Gastroesophageal sphincter (tissue), 4 donors: ENCODE results near the gene OR5AN1. TPM values are rescaled to one million over a fixed set of nuclear protein-coding genes. Genes with fewer than 3 reads are reported as not detected.
"Not testable (repeated sequence)": the region's sequence is repeated elsewhere in the genome, so short reads cannot be mapped to it uniquely, and the experiment has no call there.

Experiments
- ATAC-seq: fragments of 150-250 bp; one replicate; pipeline ENCODE4 v1.9.1; 2016; ENCODE audit warnings: mild to moderate bottlenecking, moderate library complexity
- H3K27ac ChIP-seq, 4 donors: fragments of 200-600 bp; sonication (generic) in 3 of 4; 1 replicate in 3 of 4; 2 replicates in 1 of 4; pipeline ENCODE4 v1.5.1; 2016 to 2019
- H3K27me3 ChIP-seq: fragments of 200-600 bp; sonication (generic); one replicate; pipeline ENCODE4 v1.5.1; 2019
- H3K36me3 ChIP-seq, 2 donors: fragments of 200-600 bp; sonication (generic); one replicate each; pipeline ENCODE4 v1.5.1; 2019; ENCODE audit warnings: control low read depth in 1 of 2
- H3K4me1 ChIP-seq, 3 donors: fragments of 200-600 bp; sonication (generic); 1 replicate in 2 of 3; 2 replicates in 1 of 3; pipeline ENCODE4 v1.5.1; 2016 to 2019; ENCODE audit warnings: control low read depth in 2 of 3
- H3K4me3 ChIP-seq, 2 donors: fragments of 200-600 bp; sonication (generic); one replicate each; pipeline ENCODE4 v1.5.1; 2019; ENCODE audit warnings: mild to moderate bottlenecking in 1 of 2, moderate library complexity in 1 of 2
- H3K9me3 ChIP-seq, 3 donors: fragments of 200-600 bp; sonication (generic); one replicate each; pipeline ENCODE4 v1.5.1; 2017 to 2019; ENCODE audit warnings: control low read depth in 2 of 3
- CTCF ChIP-seq, 4 experiments: fragments of 200-600 bp in 2 of 4; fragments of 450-650 bp in 2 of 4; sonication (generic) in 1 of 4; IDR thresholded peaks; one replicate each; pipeline ENCODE4 v1.5.1; 2017 to 2019; ENCODE audit warnings: antibody characterized with exemption in 4 of 4, mild to moderate bottlenecking in 2 of 4, moderate library complexity in 2 of 4
- EP300 ChIP-seq: sonication (generic); formaldehyde crosslinking; IDR thresholded peaks from one replicate; pipeline ENCODE4 v1.6.1; 2017; ENCODE audit warnings: antibody characterized with exemption, mild to moderate bottlenecking
- POLR2A ChIP-seq, 2 donors: fragments of 450-650 bp; IDR thresholded peaks; one replicate each; pipeline ENCODE4 v1.6.1; 2017; ENCODE audit warnings: antibody characterized with exemption in 2 of 2, mild to moderate bottlenecking in 2 of 2, moderate library complexity in 1 of 2
- POLR2AphosphoS5 ChIP-seq: sonication (generic); formaldehyde crosslinking; IDR thresholded peaks from one replicate; pipeline ENCODE4 v1.6.1; 2017; ENCODE audit warnings: antibody characterized with exemption
- WGBS, 2 donors: methylation state at CpG; one replicate each; pipeline ENCODE4 v1.1.5; 2018; ENCODE audit warnings: low coverage in 1 of 2; 5-methylcytosine and 5-hydroxymethylcytosine counted together
- total RNA-seq, 4 donors: library from RNA; depleted of rRNA; stranded (reverse); fragments of >200 nt; gene quantifications; one replicate each; pipeline ENCODE4 v1.1.0, GENCODE V29; 2016

OR5AN1 gene
- total RNA-seq, 4 donors from 2014 or later, result not detected

GRCh38 chr11:59368238-59369022, 9.7 kb downstream of the OR5AN1 start:
- ATAC-seq, result peak; percentile 41
- Histone ChIP-seq H3K4me3 (no peak overlapping the region), H3K27me3 (no peaks in the 10 kb centered on the region), H3K9me3 (peaks cover 0 to 40% (median 0%) of the 10 kb centered on the region in 3 donors), H3K36me3 (no peaks in the 10 kb centered on the region), H3K4me1 (no peaks in the 10 kb centered on the region), H3K27ac (no peak overlapping the region)
- TF ChIP-seq CTCF (IDR thresholded peaks at IDR 0.05) (no peak), EP300 (no peak), POLR2A (IDR thresholded peaks at IDR 0.05) (no peak), POLR2AphosphoS5 (no peak)
- WGBS, 2 donors, result 30 to 78% methylated on average over 2 to 3 of the region's 8 CpGs

GRCh38 chr11:59372324-59372723, 13.6 kb downstream of the OR5AN1 start:
- not testable (repeated sequence) for ATAC-seq, H3K27ac ChIP-seq, H3K27me3 ChIP-seq, H3K4me1 ChIP-seq, H3K36me3 ChIP-seq, H3K4me3 ChIP-seq
- WGBS, 2 donors, result 20% methylated on average over 2 of the region's 3 CpGs; no CpG with 5 or more reads in 1 of the 2 donors
- H3K9me3 ChIP-seq, result peaks cover 0 to 40% (median 0%) of the 10 kb centered on the region in 3 donors

- Histone ChIP-seq H3K9me3 (peaks cover 0 to 10% (median 0%) of the 10 kb centered on the region in 3 donors), H3K27ac (no peak overlapping the region), H3K4me1 (no peaks in the 10 kb centered on the region), H3K4me3 (no peak overlapping the region), H3K27me3 (no peaks in the 10 kb centered on the region), H3K36me3 (no peaks in the 10 kb centered on the region)
- TF ChIP-seq CTCF (IDR thresholded peaks at IDR 0.05) (no peak), POLR2AphosphoS5 (no peak), EP300 (no peak), POLR2A (IDR thresholded peaks at IDR 0.05) (no peak)
- WGBS, 2 donors, result 46 to 50% methylated on average over 2 of the region's 2 CpGs
- ATAC-seq, result no peak
Measured at GRCh38 chr11:59380263-59381059, 21.8 kb downstream of the OR5AN1 start.

GRCh38 chr11:59394186-59394585, 35.5 kb downstream of the OR5AN1 start:
- no peaks in the 10 kb centered on the region for H3K27me3 ChIP-seq
- TF ChIP-seq CTCF (IDR thresholded peaks at IDR 0.05) (no peak), POLR2A (IDR thresholded peaks at IDR 0.05) (no peak), EP300 (no peak), POLR2AphosphoS5 (no peak)
- H3K9me3 ChIP-seq, result no peaks in the 10 kb centered on the region
- H3K4me3 ChIP-seq, result no peak overlapping the region
- H3K4me1 ChIP-seq, result no peaks in the 10 kb centered on the region
- H3K36me3 ChIP-seq, result no peaks in the 10 kb centered on the region
- no peak overlapping the region for H3K27ac ChIP-seq
- ATAC-seq, result no peak

GRCh38 chr11:59400461-59401261, 42.0 kb downstream of the OR5AN1 start:
- no peak for ATAC-seq
- Histone ChIP-seq H3K4me1 (no peaks in the 10 kb centered on the region), H3K4me3 (no peak overlapping the region), H3K36me3 (no peaks in the 10 kb centered on the region), H3K27ac (no peak overlapping the region), H3K27me3 (no peaks in the 10 kb centered on the region), H3K9me3 (no peaks in the 10 kb centered on the region)
- no peak for TF ChIP-seq POLR2AphosphoS5
- no peak for TF ChIP-seq CTCF (IDR thresholded peaks at IDR 0.05)
- no peak for TF ChIP-seq POLR2A (IDR thresholded peaks at IDR 0.05)
- TF ChIP-seq EP300, result no peak
- WGBS, 2 donors, result 65 to 90% methylated on average over 2 to 3 of the region's 3 CpGs
